K562 (cell line): ENCODE results near the gene MMP10. TPM values are rescaled to one million over a fixed set of nuclear protein-coding genes. Genes with fewer than 3 reads are reported as not detected.

Source experiments
- ATAC-seq: fragments of 200-7000 bp; cut with Tn5 transposase; 3 replicates; pipeline ENCODE4 v1.9.1; 2020; ENCODE audit warnings: moderate library complexity
- BruUV-seq: library from RNA; stranded (reverse); fragments of 400-500 nt; replicated peaks from 2 replicates; lab custom pipeline; 2021; lab: Mats Ljungman, UMichigan
- CTCF ChIA-PET: fragments of 300-600 bp; formaldehyde crosslinking; extraction: SDS; loops from one replicate; lab custom pipeline; 2021; ENCODE audit warnings: low intra/inter-chr PET ratio; lab: Yijun Ruan, JAX
- POLR2A ChIA-PET: fragments of 300-600, 350-650 bp; sonication (Branson Sonifier 250); formaldehyde crosslinking; extraction: SDS; loops from one replicate; lab custom pipeline; 2021; ENCODE audit warnings: antibody characterized with exemption, inconsistent platforms; lab: Yijun Ruan, JAX
- DNase-seq, 4 experiments: peaks; one replicate each; pipeline versions ENCODE4 v3.0.0 to v3.0.0-alpha.2; 2011 to 2018; ENCODE audit warnings: low spot score in 3 of 4, mixed read lengths in 3 of 4; ENCODE audit errors: extremely low read depth in 1 of 4
- FAIRE-seq: peaks from 2 replicates; lab custom pipeline; 2011; peaks lifted over from hg19 to GRCh38; lab: Jason Lieb, UNC
- H2AFZ ChIP-seq: 2 replicates; pipeline ENCODE4 v1.6.0; 2011; ENCODE audit warnings: low read depth, low read length, control low read depth, inconsistent platforms
- H3K27ac ChIP-seq: fragments of 200-600 bp; 3 replicates; pipeline ENCODE4 v1.8.0; 2011; ENCODE audit warnings: low read depth, mild to moderate bottlenecking, control low read depth, inconsistent platforms, low read length, moderate library complexity, mixed read lengths; ENCODE audit errors: extremely low read depth
- H3K27me3 ChIP-seq, 2 experiments: fragments of 300-600 bp in 1 of 2; 2 replicates in 1 of 2; 3 replicates in 1 of 2; pipeline versions ENCODE4 v1.6.0 to v1.8.0; 2011; ENCODE audit warnings: inconsistent platforms in 2 of 2, low read length in 2 of 2, mild to moderate bottlenecking in 1 of 2, mixed read lengths in 1 of 2, moderate library complexity in 1 of 2; ENCODE audit not compliant: control insufficient read depth in 2 of 2, insufficient read depth in 2 of 2
- H3K36me3 ChIP-seq: fragments of 300-600 bp; 3 replicates; pipeline ENCODE4 v1.8.0; 2011; ENCODE audit warnings: mild to moderate bottlenecking, low read length, inconsistent platforms; ENCODE audit not compliant: control insufficient read depth, insufficient read depth
- H3K4me1 ChIP-seq, 2 experiments: fragments of 200-600 bp in 1 of 2; replicated peaks in 1 of 2; 2 replicates in 1 of 2; 3 replicates in 1 of 2; pipeline versions ENCODE4 v1.5.1 to v1.8.0; 2011; ENCODE audit warnings: inconsistent platforms in 2 of 2, low read length in 2 of 2, mild to moderate bottlenecking in 1 of 2, mixed read lengths in 1 of 2, moderate library complexity in 1 of 2; ENCODE audit not compliant: control insufficient read depth in 2 of 2, insufficient read depth in 2 of 2
- H3K4me2 ChIP-seq: 2 replicates; pipeline ENCODE4 v1.6.1; 2011; ENCODE audit warnings: low read length, control low read depth, inconsistent platforms, mixed read lengths; ENCODE audit not compliant: insufficient read depth
- H3K4me3 ChIP-seq: fragments of 200-600 bp; sonication (generic), shearing (Covaris generic); 2 replicates; pipeline ENCODE4 v1.5.1; 2016; ENCODE audit warnings: control low read depth, inconsistent platforms
- H3K79me2 ChIP-seq: fragments of 200-600 bp; 3 replicates; pipeline ENCODE4 v1.8.0; 2011; ENCODE audit warnings: low read length, inconsistent platforms; ENCODE audit not compliant: control insufficient read depth, insufficient read depth
- H3K9ac ChIP-seq, 2 experiments: 2 replicates each; pipeline versions ENCODE4 v1.6.0 to v1.6.1; 2011; ENCODE audit warnings: low read depth in 2 of 2, low read length in 2 of 2, control low read depth in 1 of 2, inconsistent platforms in 1 of 2, mild to moderate bottlenecking in 1 of 2, mixed read lengths in 1 of 2; ENCODE audit not compliant: insufficient read depth in 1 of 2
- H3K9me1 ChIP-seq: one replicate; pipeline ENCODE4 v1.6.0; 2011; ENCODE audit warnings: inconsistent platforms, mild to moderate bottlenecking, low read length, moderate library complexity; ENCODE audit not compliant: control insufficient read depth, insufficient read depth
- H3K9me3 ChIP-seq: replicated peaks from 2 replicates; pipeline ENCODE4 v1.5.1; 2011; ENCODE audit warnings: low read depth, low read length, inconsistent platforms; ENCODE audit not compliant: control insufficient read depth, insufficient read depth
- H4K20me1 ChIP-seq: replicated peaks from 2 replicates; pipeline ENCODE4 v1.6.1; 2011; ENCODE audit warnings: low read length, inconsistent platforms, mixed read lengths; ENCODE audit not compliant: control insufficient read depth, insufficient read depth
- GABPB1 ChIP-seq: sonication (generic); formaldehyde crosslinking; IDR thresholded peaks from 2 replicates; pipeline ENCODE4 v1.8.0; 2022; ENCODE audit warnings: mild to moderate bottlenecking, missing genetic modification reagents
- ID3 ChIP-seq, 2 experiments: fragments of 250-450 bp in 1 of 2; fragments of 450-650 bp in 1 of 2; sonication (Bioruptor Pico) in 1 of 2; IDR thresholded peaks; 2 replicates each; pipeline versions ENCODE4 v1.6.1 to v1.8.0; 2016 to 2021; ENCODE audit warnings: mild to moderate bottlenecking in 2 of 2, moderate library complexity in 2 of 2, missing compliant biosample characterization in 1 of 2, missing genetic modification characterization in 1 of 2
- ZNF778 ChIP-seq: fragments of 450-650 bp; formaldehyde crosslinking; IDR thresholded peaks from 2 replicates; pipeline ENCODE4 v1.4.0; 2020; ENCODE audit warnings: mild to moderate bottlenecking, moderate library complexity
- ZNF79 ChIP-seq: fragments of 250-450 bp; sonication (Bioruptor Pico); IDR thresholded peaks from 2 replicates; pipeline ENCODE4 v1.4.0; 2020; ENCODE audit warnings: low read depth, mild to moderate bottlenecking, moderate library complexity
- WGBS: fragments of 100-300 bp; shearing (Covaris generic); methylation state at CpG from one replicate; pipeline ENCODE4 v1.1.6; 2016; ENCODE audit warnings: low coverage, mixed read lengths; ENCODE audit not compliant: insufficient coverage; ENCODE audit errors: missing lambda C conversion rate; 5-methylcytosine and 5-hydroxymethylcytosine counted together
- in situ Hi-C: fragments of 300-500 bp; cut with MboI; formaldehyde crosslinking; loops from 4 replicates; pipeline ENCODE4 v1.15.0; 2018; ENCODE audit warnings: inconsistent platforms, mixed read lengths
- intact Hi-C: fragments of 100-400 bp; cut with micrococcal nuclease; formaldehyde crosslinking; loops from 2 replicates; pipeline ENCODE4 v1.14.2; 2022
- polyA plus RNA-seq, 8 experiments: library from polyadenylated mRNA; depleted of rRNA in 4 of 8; stranded (reverse) in 5 of 8; unstranded in 3 of 8; fragments of >200 nt; fragmentation: Nextera tagmentation in 2 of 8; fragmentation: Illumina TruSeq in 1 of 8; extraction: Ambion mirVana in 2 of 8; extraction: Trizol in 1 of 8; gene quantifications; 2 replicates each; pipeline versions ENCODE4 v1.2.1 to v1.2.3, GENCODE V29; 2011 to 2014; ENCODE audit warnings: inconsistent platforms in 1 of 8, missing spikeins in 1 of 8
- total RNA-seq, 7 experiments: library from RNA; depleted of rRNA in 6 of 7; stranded (reverse); fragments of >200 nt in 6 of 7; fragmentation: Illumina TruSeq in 2 of 7; extraction: Trizol in 2 of 7; gene quantifications; 2 replicates each; pipeline versions ENCODE4 v1.2.1 to v1.2.3, GENCODE V29; 2011 to 2021; ENCODE audit warnings: low replicate concordance in 1 of 7

The MMP10 gene
- total and polyA plus RNA-seq, 9 of the 15 experiments (the other 6 are each of a cell fraction or from before 2014, with no cell fraction given), result not detected

- Histone ChIP-seq H3K9ac (no peak overlapping the region), H3K27me3 (no peaks in the 10 kb centered on the region), H3K79me2 (no peaks in the 10 kb centered on the region), H3K9me3 (no peaks in the 10 kb centered on the region), H3K4me3 (no peak overlapping the region), H3K4me2 (no peak overlapping the region), H3K4me1 (no peaks in the 10 kb centered on the region), H2AFZ (no peak overlapping the region), H3K27ac (no peak overlapping the region), H3K9me1 (no peaks in the 10 kb centered on the region), H4K20me1 (no peaks in the 10 kb centered on the region), H3K36me3 (no peaks in the 10 kb centered on the region)
- ATAC-seq (no peak), FAIRE-seq (no peak), DNase-seq (no peak)
- POLR2A ChIA-PET, result no interaction called here
- intact Hi-C loops, result loop anchor here (5.0 kb wide), 2 partner anchors 307 to 872 kb away; no protein-coding TSS in a partner anchor
- in situ Hi-C loops, result no loop called here
- CTCF ChIA-PET, result no interaction called here
- no TSS peak for BruUV-seq
- TF ChIP-seq GABPB1 (CRISPR knock-in tag), result no peak
- no peak for TF ChIP-seq ID3 (CRISPR knock-in tag; IDR thresholded peaks at IDR 0.05)
- TF ChIP-seq ID3 (tag; IDR thresholded peaks at IDR 0.05), result no peak
- no peak for TF ChIP-seq ZNF778 (CRISPR knock-in tag)
- TF ChIP-seq ZNF79, result 0 out of 2 replicates have a peak, but pooled peaks have one; percentile 46
- 2% methylated on average over 8 of the region's 9 CpGs for WGBS
These were observed 50.3 kb downstream of the MMP10 start for GRCh38 chr11:102729849-102730815.
